Smooth muscle cell of the brain vasculature (primary cell): Measurements from ENCODE around the gene NMB.
"Not testable (repeated sequence)": the region's sequence is repeated elsewhere in the genome, so short reads cannot be mapped to it uniquely, and the experiment has no call there.

Source experiments
- DNase-seq: peaks from one replicate; pipeline ENCODE4 v3.0.0-alpha.2; 2012; ENCODE audit warnings: low read depth, low spot score

Gene NMB

DNA sequence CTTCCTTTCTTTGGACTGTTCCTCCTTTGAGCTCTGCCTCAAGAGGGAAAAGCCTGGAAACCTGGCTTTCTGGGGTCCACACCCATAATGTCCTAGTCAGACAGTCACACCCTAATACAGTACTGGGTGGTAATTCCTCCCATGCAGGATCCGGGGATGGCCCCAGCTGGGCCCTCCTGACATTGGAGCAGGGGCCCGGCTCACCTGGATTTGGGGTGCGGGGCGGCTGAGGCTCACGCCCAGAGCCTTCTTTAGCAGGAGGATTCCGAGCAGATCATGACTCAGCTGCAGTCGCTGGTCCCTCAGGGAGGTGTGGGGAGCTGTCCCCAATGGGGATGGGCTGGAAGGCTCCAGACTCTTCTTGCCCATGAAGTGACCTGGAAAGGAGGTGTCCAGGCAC is 1.0 kb downstream of the NMB start:
- no peak for DNase-seq

DNA sequence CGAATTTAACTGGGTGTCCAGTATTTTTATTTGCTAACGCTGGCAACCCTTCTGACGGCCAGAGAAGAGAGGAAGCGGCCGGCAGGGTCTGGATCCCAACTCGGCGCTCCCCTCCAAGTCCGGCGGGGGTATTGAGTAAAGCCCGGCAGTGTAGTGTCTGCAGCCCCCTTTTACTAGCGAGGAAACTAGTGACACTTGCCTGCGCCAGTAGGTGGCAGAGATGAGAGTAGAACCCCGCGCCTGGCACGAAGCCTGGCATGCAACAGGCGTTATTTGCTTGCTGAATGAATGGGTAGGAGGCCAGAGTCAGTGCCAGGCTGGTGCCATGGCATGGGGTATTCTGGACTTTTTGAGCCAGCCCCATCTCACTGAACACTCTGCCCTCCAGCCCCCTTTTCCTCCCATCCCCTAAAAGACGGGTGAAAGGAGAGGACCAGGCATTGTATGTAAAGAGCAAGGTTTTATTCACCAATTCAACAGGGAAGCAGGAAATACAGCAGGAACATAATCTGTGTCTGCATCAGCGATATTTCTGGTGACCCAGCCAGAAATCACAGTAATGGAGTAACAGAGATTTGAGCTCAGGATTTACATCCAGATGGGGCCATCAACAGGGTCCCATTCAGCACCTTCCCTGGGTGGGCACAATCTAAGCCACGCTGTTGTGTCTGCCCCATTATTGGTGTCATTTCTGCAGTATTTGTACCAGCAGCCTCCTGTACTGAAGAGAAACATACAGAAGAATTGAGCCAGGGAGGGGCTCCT is 3.1 kb downstream of the NMB start:
- DNase-seq: no peak

DNA sequence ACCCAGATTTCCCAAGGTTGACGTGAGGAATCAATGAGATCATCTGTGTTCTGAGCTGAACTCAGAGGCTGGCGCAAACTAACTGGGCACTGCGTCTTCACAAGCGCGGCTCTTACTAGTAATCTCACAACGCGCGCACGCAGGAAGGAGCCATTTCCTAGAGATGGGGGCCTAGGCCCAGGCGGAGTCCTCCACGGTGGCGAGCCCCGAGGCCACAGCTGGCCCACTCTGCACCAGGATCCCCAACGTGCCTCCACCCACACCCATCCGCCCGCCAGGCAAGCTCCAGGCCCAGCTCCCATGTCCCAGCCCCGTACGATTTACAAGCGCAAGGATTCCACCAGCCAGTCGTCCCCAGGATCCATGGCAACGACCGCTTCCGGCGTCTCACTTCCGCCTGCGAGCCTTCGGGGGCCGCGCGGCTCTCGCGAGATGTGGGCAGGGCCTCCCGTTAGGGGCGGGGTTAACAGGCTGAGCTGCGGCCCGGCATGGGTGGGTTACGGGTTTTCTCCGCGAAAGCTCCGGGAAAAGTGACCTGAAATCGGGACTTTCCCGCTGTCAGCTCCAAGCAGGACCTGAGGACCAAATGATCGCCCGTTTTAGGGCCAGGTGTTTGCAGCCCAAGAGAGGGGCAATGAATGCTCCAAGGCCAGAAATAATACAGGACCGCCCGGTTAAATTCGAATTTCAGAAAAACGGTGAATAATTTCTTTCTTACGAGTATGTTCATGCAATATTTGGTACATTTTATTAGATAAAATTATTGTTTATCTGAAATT is 3.9 kb downstream of the NMB start, which contains the start of gene WDR73:
Gene WDR73 (minus strand): TSS at position 374 of the 779 bp plus-strand sequence. CDS start 9 bp downstream, at position 365.
- peak; percentile 83 for DNase-seq

DNA sequence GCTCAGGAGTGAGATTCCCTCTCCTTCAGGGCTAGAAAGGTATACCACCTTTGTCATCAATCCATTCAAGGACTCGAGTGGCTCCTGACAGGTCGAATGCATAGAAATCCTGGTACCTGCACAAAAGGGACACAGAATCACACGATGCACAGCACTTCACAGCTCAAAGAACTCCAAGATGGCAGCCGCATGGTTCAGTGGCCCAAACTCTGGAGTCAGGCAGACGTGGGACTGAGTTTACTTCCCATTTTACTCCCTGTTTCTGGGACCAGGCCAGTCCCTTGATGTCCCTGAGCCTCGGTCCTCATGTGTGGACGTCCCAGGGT is 4.5 kb downstream of the NMB start:
- DNase-seq: no peak

DNA sequence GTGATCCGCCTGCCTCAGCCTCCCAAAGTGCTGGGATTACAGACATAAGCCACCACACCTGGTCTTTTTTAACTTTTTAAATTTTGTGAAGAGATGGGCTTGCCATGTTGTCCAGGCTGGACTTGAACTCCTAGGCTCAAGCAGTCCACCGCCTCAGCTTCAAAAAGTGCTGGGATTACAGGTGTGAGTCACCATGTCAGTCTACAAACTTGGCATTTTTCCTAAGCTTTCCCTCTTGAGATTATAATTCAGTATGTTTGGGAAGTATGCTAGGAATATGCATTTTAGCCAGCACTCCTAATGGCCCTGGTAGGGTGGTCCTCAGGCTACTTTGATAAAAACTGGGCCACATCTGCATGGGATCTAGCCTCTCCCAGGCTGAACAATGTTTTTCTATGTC is 8.3 kb downstream of the NMB start:
- DNase-seq: no peak

DNA sequence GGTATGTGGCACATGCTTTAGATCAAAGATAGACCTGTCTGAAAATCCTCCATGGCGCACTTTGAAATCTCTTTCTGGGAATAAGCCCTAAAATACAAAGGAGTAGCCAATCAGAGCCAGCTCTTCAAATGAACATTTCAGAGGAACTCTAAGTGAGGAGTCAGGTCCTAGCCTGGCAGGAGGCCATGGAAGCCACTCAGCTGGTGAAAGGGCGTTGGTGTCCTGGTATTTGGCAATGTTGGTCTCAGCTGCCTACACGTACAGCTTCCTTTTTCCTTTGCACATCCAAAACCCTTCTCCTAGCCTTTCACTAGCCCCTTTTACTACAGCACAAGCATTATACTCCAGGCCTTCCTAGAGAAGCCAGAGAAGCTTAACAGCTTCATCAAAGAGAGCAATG is 9.5 kb downstream of the NMB start:
- DNase-seq: no peak

DNA sequence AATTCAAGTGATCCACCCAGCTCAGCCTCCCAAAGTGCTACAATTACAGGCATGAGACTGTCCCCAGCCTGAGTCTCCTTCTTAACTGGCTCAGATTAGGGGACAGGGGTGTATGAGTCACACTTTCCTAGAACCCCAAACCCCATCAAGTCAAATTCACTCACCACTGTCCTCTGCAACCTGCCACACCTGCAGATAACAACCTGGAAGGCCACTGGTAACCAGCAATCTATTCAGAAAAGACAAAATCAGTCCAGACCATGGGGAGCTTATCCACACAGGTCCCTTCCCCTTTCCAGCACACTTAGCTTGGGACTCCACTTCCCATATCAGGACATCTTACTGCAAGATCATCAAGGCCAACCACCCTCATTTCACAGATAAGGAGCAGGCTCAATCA is 10.3 kb downstream of the NMB start:
- DNase-seq: no peak

DNA sequence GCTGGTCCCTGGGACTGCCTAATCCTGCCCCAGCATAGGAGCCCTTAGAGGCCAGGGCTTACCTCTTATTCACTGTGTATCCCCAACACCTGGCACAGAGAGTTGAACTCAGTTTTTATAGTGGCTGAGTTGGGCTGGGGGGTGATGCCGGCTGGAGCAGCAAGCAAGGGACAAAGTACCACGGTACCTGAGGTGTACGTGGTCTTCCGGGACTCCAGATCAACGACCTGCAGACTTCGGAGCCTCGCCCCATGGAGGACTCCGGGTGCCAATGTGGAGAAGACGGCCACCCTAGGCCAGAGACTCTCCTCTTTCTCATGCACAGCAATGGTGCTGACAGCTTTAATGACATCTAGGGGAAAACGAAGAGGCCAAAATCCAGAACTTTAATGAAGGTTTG is 12.0 kb downstream of the NMB start:
- no peak for DNase-seq

DNA sequence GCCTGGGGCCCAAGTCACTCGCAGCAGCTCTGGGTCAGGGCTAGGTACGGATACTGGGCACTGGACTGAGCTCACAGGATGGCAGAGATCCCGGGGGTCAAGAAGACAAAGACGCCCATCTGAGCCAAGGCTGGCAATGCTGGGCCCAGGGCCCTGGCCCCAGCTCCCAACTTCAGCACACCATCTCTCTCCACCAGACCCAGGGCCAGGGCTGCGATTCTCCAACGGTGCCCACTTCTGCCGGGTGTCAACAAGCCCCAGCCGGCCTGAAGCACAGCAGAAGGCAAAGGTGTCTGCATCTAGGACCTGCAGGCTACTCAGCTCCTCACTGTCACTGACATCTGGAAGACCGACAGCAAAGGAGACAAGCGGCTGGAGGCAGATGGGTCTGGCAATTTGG is 12.5 kb downstream of the NMB start:
- DNase-seq: no peak

DNA sequence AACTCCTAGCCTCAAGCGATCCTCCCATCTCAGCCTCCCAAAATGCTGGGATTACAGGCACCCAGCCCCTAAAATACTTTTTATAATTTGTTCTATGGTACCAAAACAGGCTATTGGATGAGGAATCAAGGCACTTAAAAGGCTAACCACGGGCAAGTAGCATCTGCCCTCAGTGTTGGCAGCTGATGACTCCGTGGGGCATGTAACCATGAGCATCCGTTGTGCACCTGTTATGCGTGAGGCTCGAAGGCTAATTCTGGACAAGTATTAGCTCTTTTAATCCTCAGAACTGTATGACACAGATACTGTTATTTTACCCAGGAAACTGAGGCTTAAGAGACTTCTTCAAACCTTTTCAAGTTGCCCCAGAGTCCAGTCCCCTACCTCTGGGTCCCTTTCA is 14.2 kb downstream of the NMB start:
- DNase-seq: no peak

DNA sequence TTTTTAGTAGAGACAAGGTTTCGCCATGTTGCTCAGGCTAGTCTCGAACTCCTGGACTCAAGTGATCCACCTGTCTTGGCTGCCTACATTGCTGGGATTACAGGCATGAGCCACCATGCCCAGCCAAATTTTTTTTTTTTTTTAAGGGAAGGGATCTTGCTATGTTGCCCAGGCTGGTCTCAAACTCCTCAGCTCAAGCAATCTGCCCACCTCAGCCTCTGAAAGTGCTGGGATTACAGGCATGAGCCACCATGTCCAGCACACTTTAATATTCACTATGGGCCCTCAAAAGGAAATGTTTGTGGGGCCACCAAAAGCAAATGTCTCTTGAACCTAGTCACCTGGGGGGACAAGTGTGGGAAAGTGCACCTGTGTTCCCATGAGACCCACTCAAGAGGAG is 15.4 kb downstream of the NMB start:
- DNase-seq: not testable (repeated sequence)

DNA sequence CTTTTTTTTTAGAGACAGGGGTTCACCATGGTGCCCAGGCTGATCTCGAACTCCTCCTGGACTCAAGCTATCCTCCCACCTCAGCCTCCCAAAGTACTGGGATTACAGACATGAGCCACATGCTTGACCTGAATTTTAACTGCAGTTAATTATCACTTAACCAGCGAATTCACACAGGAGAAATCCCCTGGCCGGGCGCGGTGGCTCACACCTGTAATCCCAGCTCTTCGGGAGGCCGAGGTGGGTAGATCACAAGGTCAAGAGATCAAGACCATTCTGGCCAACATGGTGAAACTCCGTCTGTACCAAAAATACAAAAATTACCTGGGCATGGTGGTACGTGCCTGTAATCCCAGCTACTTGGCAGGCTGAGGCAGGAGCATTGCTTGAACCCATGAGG is 16.1 kb downstream of the NMB start:
- not testable (repeated sequence) for DNase-seq

DNA sequence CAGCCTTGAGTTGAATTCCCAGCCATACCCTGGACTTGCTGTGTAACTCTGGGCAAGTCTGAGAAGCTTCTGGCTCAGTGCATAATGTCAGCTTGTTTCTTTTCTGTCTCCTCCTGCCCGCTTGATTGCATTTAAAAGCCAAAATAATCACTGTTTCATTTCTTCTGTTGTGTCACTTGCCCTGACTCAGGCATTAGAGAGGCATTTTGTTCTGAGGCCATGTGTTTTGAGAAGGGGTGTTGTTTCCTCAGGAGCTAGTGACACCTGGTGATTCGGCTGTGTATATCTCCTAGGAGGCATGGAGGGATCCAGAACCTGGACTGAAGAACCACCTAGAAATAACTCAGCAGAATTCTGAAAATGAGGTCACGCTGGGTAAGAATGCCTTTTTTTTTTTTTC is 19.9 kb downstream of the NMB start:
- no peak for DNase-seq

DNA sequence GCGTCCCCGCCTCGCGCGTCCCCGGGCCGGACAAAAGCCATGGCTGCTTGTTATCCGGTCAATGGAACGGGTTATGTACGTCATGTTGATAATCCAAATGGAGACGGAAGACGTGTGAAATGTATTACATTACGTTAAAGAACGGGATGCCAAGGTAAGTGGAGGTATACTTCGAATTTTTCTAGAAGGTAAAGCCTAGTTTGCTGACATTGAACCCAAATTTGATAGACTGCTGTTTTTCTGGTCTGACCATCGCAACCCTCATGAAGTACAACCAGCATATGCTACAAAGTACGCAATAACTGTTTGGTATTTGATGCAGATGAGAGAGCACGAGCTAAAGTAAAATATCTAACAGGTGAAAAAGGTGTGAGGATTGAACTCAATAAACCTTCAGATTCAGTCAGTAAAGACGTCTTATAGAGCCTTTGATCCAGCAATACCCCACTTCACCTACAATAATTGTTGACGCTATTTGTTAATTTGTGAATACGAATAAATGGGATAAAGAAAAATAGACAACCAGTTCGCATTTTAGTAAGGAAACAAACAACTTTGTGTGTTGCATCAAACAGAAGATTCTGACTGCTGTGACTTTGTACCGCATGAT is 23.7 kb downstream of the NMB start:
- DNase-seq: no peak

DNA sequence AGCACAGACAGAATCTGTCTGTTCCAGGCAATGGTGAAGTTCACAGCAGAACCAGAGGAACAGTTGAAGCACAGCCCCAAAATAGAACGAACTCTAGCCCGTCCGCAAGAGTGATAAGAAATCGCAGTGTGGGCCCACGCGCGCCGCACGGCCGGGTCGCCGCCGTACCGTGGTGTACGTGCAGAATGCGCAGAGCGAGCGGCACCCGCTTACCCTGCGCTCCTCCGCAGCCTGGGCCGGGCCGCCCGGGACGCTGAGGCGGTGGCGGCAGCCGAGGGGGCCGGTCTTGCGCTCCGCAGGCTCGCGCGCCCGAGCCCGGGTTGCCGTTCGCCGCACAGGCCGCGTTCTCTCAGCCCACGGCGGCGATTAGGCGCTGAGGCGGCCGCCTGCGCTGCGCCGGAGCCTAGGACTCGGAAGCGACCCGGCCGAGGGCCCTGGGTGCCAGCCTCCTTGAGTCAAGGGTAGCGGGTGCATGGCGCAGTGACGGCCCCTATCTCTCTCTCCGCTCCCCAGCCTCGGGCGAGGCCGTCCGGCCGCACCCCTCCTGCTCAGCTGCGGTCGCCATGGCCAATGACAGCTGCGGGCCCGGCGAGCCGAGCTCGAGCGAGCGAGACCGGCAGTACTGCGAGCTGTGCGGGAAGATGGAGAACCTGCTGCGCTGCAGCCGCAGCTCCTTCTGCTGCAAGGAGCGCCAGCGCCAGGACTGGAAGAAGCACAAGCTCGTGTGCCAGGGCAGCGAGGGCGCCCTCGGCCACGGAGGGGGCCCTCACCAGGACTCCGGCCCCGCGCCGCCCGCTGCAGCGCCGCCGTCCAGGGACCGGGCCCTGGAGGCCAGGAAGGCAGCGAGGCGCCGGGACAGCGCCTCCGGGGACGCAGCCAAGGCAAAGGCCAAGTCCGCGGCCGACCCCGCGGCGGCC is 24.4 kb downstream of the NMB start:
- no peak for DNase-seq

DNA sequence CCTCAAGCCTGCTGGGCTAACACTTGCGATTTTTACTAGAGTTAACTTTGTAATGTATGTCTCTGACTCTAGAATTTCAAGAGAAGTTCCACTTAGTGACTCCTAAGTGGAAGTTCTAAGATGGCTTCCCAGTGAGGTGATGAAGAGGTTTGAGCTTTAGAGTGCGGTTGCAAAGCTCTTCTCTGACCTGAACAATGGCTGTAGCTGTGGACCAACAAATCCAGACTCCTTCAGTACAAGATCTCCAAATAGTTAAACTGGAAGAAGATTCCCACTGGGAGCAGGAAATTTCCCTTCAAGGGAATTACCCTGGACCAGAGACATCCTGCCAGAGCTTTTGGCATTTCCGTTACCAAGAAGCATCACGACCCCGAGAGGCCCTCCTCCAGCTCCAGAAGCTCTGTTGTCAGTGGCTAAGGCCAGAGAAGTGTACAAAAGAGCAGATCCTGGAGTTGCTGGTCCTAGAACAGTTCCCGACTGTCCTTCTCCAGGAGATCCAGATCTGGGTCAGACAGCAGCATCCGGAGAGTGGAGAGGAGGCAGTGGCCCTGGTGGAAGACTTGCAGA is 26.2 kb downstream of the NMB start:
- no peak for DNase-seq

DNA sequence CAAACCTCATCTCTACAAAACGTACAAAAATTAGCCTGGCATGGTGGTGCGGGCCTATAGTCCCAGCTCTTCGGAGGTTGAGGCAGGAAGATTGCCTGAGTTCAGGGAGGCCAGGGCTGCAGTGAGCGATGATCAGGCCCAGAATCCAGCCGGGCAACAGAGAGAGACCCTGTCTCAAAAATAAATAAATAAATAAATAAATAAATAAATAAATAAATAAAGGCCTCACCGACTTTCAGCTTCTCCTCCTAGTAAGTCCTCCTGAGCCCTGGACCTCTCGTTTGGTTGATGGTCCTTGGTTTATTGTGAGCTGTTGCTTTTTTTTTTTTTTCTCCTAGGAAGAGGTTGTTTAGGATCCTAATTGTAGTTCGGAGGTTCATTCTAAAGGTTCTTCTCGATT is 29.0 kb downstream of the NMB start:
- no peak for DNase-seq

DNA sequence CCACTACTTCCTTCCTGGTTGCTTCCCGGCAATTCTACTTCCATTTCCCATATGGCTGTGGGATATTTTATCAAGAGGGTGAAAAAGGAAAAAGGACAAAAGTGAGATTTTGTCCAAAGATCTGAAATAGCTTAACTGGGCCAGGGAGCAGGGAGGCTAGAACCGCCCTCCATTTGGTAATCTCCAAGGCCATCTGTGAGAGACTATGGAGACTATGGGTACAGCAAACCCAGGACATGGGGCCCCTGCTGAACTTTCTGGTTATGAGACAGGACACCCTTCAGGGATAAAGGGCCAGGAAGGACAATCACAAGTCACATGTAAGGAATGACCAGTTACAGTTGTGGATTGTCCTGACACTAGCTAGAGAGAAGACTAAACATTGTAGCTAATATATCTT is 32.9 kb downstream of the NMB start:
- DNase-seq: no peak

DNA sequence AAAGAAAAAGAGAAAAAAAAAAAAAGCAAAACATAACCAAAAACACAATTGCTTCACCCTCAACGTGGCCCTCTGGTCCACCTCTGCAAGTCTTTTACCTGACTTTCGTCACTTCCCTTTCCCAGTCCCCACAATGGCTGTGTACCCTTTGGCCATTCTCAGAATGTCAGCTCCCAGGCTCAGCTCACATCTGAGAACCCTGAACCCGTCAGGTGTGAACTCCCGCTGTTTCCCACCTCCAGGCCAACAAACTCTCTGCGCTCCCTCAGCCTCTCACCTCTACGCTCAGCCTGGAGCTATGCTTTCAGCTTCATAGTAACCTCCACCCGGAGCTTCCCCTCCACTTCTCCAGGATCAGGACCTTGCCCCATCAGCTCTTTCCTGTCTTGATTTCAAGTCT is 33.6 kb downstream of the NMB start:
- no peak for DNase-seq

DNA sequence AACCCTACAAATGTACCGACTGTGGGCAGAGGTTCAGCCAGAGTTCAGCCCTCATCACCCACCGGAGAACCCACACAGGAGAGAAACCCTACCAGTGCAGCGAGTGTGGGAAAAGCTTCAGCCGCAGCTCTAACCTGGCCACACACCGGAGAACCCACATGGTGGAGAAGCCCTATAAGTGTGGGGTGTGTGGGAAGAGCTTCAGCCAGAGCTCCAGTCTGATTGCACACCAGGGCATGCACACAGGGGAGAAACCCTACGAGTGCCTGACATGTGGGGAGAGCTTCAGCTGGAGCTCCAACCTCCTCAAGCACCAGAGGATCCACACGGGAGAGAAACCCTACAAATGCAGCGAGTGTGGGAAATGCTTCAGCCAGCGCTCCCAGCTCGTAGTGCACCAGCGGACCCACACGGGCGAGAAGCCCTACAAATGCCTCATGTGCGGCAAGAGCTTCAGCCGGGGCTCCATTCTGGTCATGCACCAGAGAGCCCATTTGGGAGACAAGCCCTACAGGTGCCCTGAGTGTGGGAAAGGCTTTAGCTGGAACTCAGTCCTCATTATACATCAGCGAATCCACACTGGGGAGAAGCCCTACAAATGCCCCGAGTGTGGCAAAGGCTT is 36.5 kb downstream of the NMB start:
- DNase-seq: no peak

DNA sequence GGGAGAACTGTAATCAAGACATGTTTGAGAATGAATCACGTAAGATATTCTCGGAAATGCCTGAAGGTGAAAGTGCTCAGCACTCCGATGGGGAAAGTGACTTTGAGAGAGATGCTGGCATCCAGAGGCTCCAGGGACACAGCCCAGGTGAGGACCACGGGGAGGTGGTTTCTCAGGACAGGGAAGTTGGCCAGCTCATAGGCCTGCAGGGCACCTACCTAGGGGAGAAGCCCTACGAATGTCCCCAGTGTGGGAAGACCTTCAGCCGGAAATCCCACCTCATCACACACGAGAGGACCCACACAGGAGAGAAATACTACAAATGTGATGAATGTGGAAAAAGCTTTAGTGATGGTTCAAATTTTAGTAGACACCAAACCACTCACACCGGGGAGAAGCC is 37.4 kb downstream of the NMB start:
- no peak for DNase-seq
